ENCODE measurements around the gene NFS1. TPM values are rescaled to one million over a fixed set of nuclear protein-coding genes. Genes with fewer than 3 reads are reported as not detected.

Gene NFS1
- total and polyA plus RNA-seq, 2 donors (not counting 1 experiment from before 2014, with no cell fraction given) = 29.0 to 30.6 TPM

DNA sequence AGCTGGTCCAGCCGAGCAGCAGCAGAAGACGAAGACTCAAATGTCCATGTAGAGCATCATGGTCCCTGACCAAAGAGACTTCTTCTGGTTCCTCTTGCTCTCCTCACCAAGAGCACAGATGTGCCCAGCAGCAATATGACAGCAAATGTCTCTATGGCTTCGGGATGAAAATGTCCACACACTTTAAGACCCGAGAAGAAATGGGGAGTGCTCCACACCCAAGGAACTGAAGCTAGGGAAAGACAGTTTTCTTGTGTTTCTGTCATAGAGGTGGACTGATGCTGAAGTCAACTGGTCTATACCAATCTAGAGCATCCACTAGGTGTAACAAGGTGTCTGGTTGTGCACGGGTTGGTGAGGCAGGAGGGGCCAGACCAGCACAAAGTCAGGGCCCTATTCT lies 29.9 kb downstream of the NFS1 start:
- Histone ChIP-seq H4K20me1 (ENCODE audit: control insufficient read depth, insufficient read depth, low read length, poor library complexity, severe bottlenecking) (no peaks in the 10 kb centered on the region), H3K4me3 (ENCODE audit: control extremely low read depth in 1 of 5, extremely low read depth in 1 of 5, insufficient read depth in 1 of 5, low read depth in 2 of 5, low read length in 4 of 5) (no peak overlapping the region), H3K36me3 (replicated peaks in 1 of 2; ENCODE audit: control extremely low read depth in 1 of 2, control insufficient read depth in 1 of 2, extremely low read depth in 1 of 2, insufficient read depth in 2 of 2, low read length in 1 of 2) (peaks cover 2 to 42% of the 10 kb centered on the region in 2 experiments), H3K79me2 (ENCODE audit: control insufficient read depth, insufficient read depth, low read length) (peaks cover 7% of the 10 kb centered on the region), H3K27me3 (replicated peaks in 1 of 4; ENCODE audit: control extremely low read depth in 1 of 4, control insufficient read depth in 3 of 4, insufficient read depth in 4 of 4, low read length in 3 of 4) (no peaks in the 10 kb centered on the region), H3K27ac (ENCODE audit: low read length in 2 of 2) (no peak overlapping the region), H3K4me1 (ENCODE audit: control insufficient read depth in 2 of 2, insufficient read depth in 2 of 2, low read length in 2 of 2) (peaks cover 0 to 4% of the 10 kb centered on the region in 2 donors), H3K9ac (ENCODE audit: low read length) (no peak overlapping the region), H3K9me3 (ENCODE audit: control extremely low read depth in 1 of 3, control insufficient read depth in 2 of 3, insufficient read depth in 1 of 3, low read length in 2 of 3) (no peaks in the 10 kb centered on the region), H3K4me2 (replicated peaks; ENCODE audit: low read depth, low read length, poor library complexity, severe bottlenecking) (no peak overlapping the region), H2AFZ (ENCODE audit: insufficient read depth, low read depth, low read length, poor library complexity, severe bottlenecking) (no peak overlapping the region)
- no peaks in the 10 kb centered on the region for H3K9me3 Mint-ChIP-seq (ENCODE audit: insufficient read depth)
- ChIA-PET CTCF (interaction anchor here (0.8 to 0.9 kb wide), 2 partner anchors 50 to 206 kb away, joined by 3 read pairs; no protein-coding TSS in a partner anchor), POLR2A (no interaction called here)
- no peaks in the 10 kb centered on the region for H3K27me3 Mint-ChIP-seq
- intact Hi-C loops (cut with micrococcal nuclease) = no loop called here
- peaks cover 4% of the 10 kb centered on the region for H3K4me1 Mint-ChIP-seq
- DNase-seq = no peak
- no peak for ATAC-seq (ENCODE audit: low read depth)
- TF ChIP-seq EZH2 (IDR thresholded peaks at IDR 0.05; ENCODE audit: borderline replicate concordance, insufficient read depth, low read depth, low read length, poor library complexity, severe bottlenecking) (no peak), CTCF (IDR thresholded peaks at IDR 0.05) (no peak)
- no peak overlapping the region for H3K27ac Mint-ChIP-seq
- H3K4me3 Mint-ChIP-seq = no peak overlapping the region
- 89% methylated on average over 5 of the region's 5 CpGs for WGBS (ENCODE audit: insufficient coverage)

DNA sequence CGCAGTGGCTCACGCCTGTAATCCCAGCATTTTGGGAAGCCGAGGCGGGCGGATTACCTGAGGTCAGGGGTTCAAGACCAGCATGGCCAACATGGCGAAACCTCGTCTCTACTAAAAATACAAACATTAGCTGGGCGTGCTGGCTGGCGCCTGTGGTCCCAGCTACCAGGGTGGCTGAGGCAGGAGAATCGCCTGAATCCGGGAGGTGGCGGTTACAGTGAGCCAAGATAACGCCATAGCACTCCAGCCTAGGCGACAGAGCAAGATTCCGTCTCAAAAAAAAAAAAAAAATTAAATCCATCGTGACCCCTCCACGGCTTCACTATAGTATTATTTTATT lies 33.2 kb downstream of the NFS1 start:
- Mint-ChIP-seq H3K27me3 (no peaks in the 10 kb centered on the region), H3K27ac (peak overlapping the region; percentile 59), H3K4me3 (peak overlapping the region; percentile 23), H3K9me3 (ENCODE audit: insufficient read depth) (no peaks in the 10 kb centered on the region), H3K4me1 (peaks cover 36% of the 10 kb centered on the region)
- no peaks in the 10 kb centered on the region for H3K9me3 ChIP-seq (ENCODE audit: control extremely low read depth in 1 of 3, control insufficient read depth in 2 of 3, insufficient read depth in 1 of 3, low read length in 2 of 3)
- no peaks in the 10 kb centered on the region for H3K27me3 ChIP-seq (replicated peaks in 1 of 4; ENCODE audit: control extremely low read depth in 1 of 4, control insufficient read depth in 3 of 4, insufficient read depth in 4 of 4, low read length in 3 of 4)
- no peak overlapping the region for H3K27ac ChIP-seq (ENCODE audit: low read length in 2 of 2)
- ChIA-PET POLR2A (interaction anchor here (0.6 to 3.7 kb wide), 4 partner anchors 9 to 77 kb away, joined by 4 to 38 read pairs (median 18); partner anchors contain the start of genes RBM39 and SPAG4), CTCF (interaction anchor here (0.7 to 1.5 kb wide), 4 partner anchors 34 to 309 kb away, joined by 3 read pairs; partner anchors contain the start of genes NFS1, ROMO1 and SPAG4)
- no peak overlapping the region for H3K9ac ChIP-seq (ENCODE audit: low read length)
- H3K4me3 ChIP-seq (ENCODE audit: control extremely low read depth in 1 of 5, extremely low read depth in 1 of 5, insufficient read depth in 1 of 5, low read depth in 2 of 5, low read length in 4 of 5) = no peak overlapping the region
- no peak for DNase-seq
- H3K4me2 ChIP-seq (replicated peaks; ENCODE audit: low read depth, low read length, poor library complexity, severe bottlenecking) = no peak overlapping the region
- H3K4me1 ChIP-seq (ENCODE audit: control insufficient read depth in 2 of 2, insufficient read depth in 2 of 2, low read length in 2 of 2) = peaks cover 27 to 32% of the 10 kb centered on the region in 2 donors
- H3K79me2 ChIP-seq (ENCODE audit: control insufficient read depth, insufficient read depth, low read length) = peaks cover 40% of the 10 kb centered on the region
- TF ChIP-seq EZH2 (IDR thresholded peaks at IDR 0.05; ENCODE audit: borderline replicate concordance, insufficient read depth, low read depth, low read length, poor library complexity, severe bottlenecking) (no peak), CTCF (IDR thresholded peaks at IDR 0.05) (no peak)
- peaks cover 5% of the 10 kb centered on the region for H4K20me1 ChIP-seq (ENCODE audit: control insufficient read depth, insufficient read depth, low read length, poor library complexity, severe bottlenecking)
- WGBS (ENCODE audit: insufficient coverage) = over 99% methylated on average over 12 of the region's 17 CpGs
- ATAC-seq (ENCODE audit: low read depth) = no peak
- peaks cover 0 to 22% of the 10 kb centered on the region in 2 experiments for H3K36me3 ChIP-seq (replicated peaks in 1 of 2; ENCODE audit: control extremely low read depth in 1 of 2, control insufficient read depth in 1 of 2, extremely low read depth in 1 of 2, insufficient read depth in 2 of 2, low read length in 1 of 2)
- H2AFZ ChIP-seq (ENCODE audit: insufficient read depth, low read depth, low read length, poor library complexity, severe bottlenecking) = no peak overlapping the region
- intact Hi-C loops (cut with micrococcal nuclease) = loop anchor here (2.0 kb wide), 2 partner anchors 123 to 289 kb away; partner anchors contain the start of genes ERGIC3 and SCAND1
